ENCODE data around the gene TMEM47. TPM values are rescaled to one million over a fixed set of nuclear protein-coding genes. Genes with fewer than 3 reads are reported as not detected.

The TMEM47 gene
- total RNA-seq, 1 experiment from 2014 or later = 80.9 TPM

DNA sequence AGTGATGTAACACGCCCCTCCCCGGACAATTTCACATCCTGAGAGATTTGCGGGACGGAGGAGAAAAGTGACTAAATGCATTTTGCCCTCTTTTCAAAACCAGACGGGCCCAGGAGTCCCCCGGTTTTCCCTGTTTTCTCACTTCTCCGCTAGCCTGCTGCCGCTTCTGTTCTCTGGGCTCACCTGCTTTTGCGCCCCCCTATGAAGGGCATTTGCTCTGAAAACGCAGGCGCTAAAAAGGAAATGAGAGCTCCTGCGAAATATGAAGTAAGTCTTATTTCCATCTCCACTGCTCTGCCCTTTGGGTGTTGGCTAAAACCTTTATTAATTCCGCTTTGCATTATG, 613 bp upstream of the TMEM47 start:
- Mint-ChIP-seq H3K4me3 (ENCODE audit: low read depth, unreplicated experiment) (peak overlapping the region; percentile 96), H3K36me3 (ENCODE audit: insufficient read depth, unreplicated experiment) (peaks cover 41% of the 10 kb centered on the region), H3K9me3 (ENCODE audit: low read depth, unreplicated experiment) (peaks cover 3% of the 10 kb centered on the region), H3K27me3 (ENCODE audit: unreplicated experiment) (no peaks in the 10 kb centered on the region), H3K27ac (ENCODE audit: unreplicated experiment) (peak overlapping the region; percentile 66), H3K4me1 (ENCODE audit: low read depth, unreplicated experiment) (no peaks in the 10 kb centered on the region)
- BruUV-seq (replicated peaks) = TSS peak; percentile 42
- DNase-seq = no peak
- intact Hi-C loops (cut with micrococcal nuclease; ENCODE audit: unreplicated experiment) = loop anchor here (10.0 kb wide), 2 partner anchors 227 to 787 kb away; no protein-coding TSS in a partner anchor
- TF ChIP-seq, protein P1, sequence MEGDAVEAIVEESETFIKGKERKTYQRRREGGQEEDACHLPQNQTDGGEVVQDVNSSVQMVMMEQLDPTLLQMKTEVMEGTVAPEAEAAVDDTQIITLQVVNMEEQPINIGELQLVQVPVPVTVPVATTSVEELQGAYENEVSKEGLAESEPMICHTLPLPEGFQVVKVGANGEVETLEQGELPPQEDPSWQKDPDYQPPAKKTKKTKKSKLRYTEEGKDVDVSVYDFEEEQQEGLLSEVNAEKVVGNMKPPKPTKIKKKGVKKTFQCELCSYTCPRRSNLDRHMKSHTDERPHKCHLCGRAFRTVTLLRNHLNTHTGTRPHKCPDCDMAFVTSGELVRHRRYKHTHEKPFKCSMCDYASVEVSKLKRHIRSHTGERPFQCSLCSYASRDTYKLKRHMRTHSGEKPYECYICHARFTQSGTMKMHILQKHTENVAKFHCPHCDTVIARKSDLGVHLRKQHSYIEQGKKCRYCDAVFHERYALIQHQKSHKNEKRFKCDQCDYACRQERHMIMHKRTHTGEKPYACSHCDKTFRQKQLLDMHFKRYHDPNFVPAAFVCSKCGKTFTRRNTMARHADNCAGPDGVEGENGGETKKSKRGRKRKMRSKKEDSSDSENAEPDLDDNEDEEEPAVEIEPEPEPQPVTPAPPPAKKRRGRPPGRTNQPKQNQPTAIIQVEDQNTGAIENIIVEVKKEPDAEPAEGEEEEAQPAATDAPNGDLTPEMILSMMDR (IDR thresholded peaks at IDR 0.05; ENCODE audit: unreplicated experiment) = no peak
- CTCF ChIA-PET = no interaction called here

DNA sequence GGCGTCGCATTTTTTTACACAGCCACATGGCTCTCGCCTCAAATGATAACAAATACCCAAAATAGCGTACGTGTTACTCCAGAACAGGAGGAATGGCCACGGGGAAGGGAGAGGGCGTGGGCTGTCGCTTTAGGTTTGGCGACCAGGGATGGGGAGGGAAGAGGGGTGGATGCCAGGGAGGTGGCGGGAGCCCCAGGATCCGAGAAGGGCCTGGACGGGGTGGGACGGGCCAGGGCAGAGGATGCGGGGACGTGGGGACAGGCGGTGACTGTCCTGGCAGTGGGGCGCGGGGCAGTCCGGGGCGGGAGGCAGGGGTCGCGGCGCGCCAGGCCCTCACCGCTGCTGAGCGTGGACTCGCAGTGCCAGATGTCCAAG, 631 bp downstream of the TMEM47 start:
- TF ChIP-seq, protein P1 (IDR thresholded peaks at IDR 0.05; ENCODE audit: unreplicated experiment) = no peak
- CTCF ChIA-PET = no interaction called here
- Mint-ChIP-seq H3K9me3 (ENCODE audit: low read depth, unreplicated experiment) (no peaks in the 10 kb centered on the region), H3K27ac (ENCODE audit: unreplicated experiment) (peak overlapping the region; percentile 97), H3K36me3 (ENCODE audit: insufficient read depth, unreplicated experiment) (peaks cover 41% of the 10 kb centered on the region), H3K4me1 (ENCODE audit: low read depth, unreplicated experiment) (peaks cover 3% of the 10 kb centered on the region), H3K27me3 (ENCODE audit: unreplicated experiment) (no peaks in the 10 kb centered on the region), H3K4me3 (ENCODE audit: low read depth, unreplicated experiment) (peak overlapping the region; percentile 96)
- intact Hi-C loops (cut with micrococcal nuclease; ENCODE audit: unreplicated experiment) = loop anchor here (10.0 kb wide), 2 partner anchors 228 to 788 kb away; no protein-coding TSS in a partner anchor
- DNase-seq = peak; percentile 8
- no TSS peak for BruUV-seq (replicated peaks)

DNA sequence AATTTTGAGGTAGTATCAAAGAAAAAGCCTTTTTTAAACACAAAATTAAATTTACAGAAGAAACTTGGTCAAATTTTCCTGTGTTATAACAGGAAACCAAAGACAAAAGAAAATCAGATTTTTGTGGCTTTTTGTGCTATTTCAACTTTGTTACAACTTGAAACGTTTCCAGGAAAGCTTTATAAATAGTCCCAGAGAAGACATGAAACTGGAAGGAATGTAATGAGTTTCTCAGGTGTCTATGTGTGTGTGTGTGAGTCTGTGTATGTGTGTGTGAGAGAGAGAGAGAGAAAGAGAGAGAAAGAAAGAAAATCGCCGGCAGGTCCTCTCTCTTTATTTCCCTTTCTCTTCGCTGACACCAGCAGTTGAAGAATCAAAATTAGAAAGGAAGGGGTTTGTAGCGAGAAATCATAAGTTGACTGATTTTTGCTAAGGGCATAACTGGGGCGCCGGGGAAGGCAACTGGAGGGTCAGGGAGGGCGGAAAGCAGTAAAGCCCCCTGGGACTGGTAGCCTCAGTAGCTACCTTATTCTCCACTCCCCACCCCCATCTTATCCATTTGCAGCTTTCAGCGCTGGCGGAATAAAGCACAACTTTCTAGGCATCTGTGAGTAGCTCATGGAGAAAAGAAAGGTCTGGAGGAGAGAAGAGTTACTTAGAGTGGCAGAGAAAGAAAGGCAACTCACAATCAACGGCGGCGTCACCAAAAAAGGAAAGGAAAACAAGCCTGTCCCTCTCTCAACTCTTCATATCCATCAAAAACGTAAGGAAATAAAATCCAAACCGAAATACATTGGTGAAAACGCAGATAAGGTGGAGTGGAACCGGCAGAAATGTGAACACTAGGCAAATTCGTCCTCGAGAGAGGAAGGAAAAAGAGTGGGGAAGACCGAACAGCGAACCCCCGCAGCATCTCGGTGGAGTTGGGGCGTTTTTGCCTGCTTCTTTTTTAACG, 1.3 kb downstream of the TMEM47 start:
- H3K27ac Mint-ChIP-seq (ENCODE audit: unreplicated experiment) = peak overlapping the region; percentile 97
- peaks cover 9% of the 10 kb centered on the region for H3K4me1 Mint-ChIP-seq (ENCODE audit: low read depth, unreplicated experiment)
- CTCF ChIA-PET = interaction anchor here (0.5 kb wide), 1 partner anchor 132 kb away, joined by 4 read pairs; no protein-coding TSS in a partner anchor
- peak overlapping the region; percentile 96 for H3K4me3 Mint-ChIP-seq (ENCODE audit: low read depth, unreplicated experiment)
- no peaks in the 10 kb centered on the region for H3K27me3 Mint-ChIP-seq (ENCODE audit: unreplicated experiment)
- DNase-seq = no peak
- TF ChIP-seq, protein P1 (IDR thresholded peaks at IDR 0.05; ENCODE audit: unreplicated experiment) = no peak
- TSS peak; percentile 58 for BruUV-seq (replicated peaks)
- peaks cover 41% of the 10 kb centered on the region for H3K36me3 Mint-ChIP-seq (ENCODE audit: insufficient read depth, unreplicated experiment)
- intact Hi-C loops (cut with micrococcal nuclease; ENCODE audit: unreplicated experiment) = loop anchor here (10.0 kb wide), 2 partner anchors 229 to 789 kb away; no protein-coding TSS in a partner anchor
- H3K9me3 Mint-ChIP-seq (ENCODE audit: low read depth, unreplicated experiment) = no peaks in the 10 kb centered on the region

DNA sequence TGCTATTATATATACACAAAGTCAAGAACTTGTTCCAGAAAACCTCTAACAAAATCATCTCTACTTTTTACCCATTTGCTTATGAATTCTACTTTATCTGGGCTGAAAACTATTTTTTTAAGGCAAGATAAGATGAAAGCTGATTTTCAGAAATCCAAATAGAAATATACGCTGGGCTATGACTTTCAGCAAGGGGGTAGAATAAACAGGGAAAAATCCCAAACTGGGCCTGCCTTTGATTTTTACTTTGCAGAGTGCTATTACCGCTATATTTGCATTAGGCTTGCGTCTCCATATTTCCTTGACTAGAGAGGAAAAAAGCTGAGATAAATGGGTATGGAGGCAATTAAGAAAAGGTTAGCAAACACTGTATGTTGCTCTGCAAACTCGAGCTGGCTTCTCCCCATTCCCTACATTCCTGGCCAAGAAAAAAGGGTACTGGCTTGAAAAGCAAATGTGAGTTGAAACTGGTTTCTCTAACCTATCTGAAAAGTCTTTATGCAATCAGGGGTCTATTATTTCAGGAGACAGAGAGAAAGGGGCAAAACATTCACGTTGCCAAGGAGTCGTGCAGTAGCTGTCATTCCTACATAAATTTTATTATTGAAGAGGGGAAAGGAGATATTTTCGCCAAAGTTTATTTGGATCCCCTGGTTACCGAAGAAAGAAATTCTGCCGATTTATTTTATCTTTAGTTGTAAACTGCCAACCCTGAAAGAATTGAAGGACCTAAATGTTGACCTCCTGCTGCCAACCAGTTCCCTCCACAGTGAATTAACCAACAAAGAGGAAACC, 2.2 kb downstream of the TMEM47 start:
- Mint-ChIP-seq H3K27ac (ENCODE audit: unreplicated experiment) (peak overlapping the region; percentile 97), H3K4me3 (ENCODE audit: low read depth, unreplicated experiment) (peak overlapping the region; percentile 96), H3K36me3 (ENCODE audit: insufficient read depth, unreplicated experiment) (peaks cover 41% of the 10 kb centered on the region), H3K27me3 (ENCODE audit: unreplicated experiment) (no peaks in the 10 kb centered on the region), H3K9me3 (ENCODE audit: low read depth, unreplicated experiment) (no peaks in the 10 kb centered on the region), H3K4me1 (ENCODE audit: low read depth, unreplicated experiment) (peaks cover 9% of the 10 kb centered on the region)
- intact Hi-C loops (cut with micrococcal nuclease; ENCODE audit: unreplicated experiment) = loop anchor here (10.0 kb wide), 2 partner anchors 230 to 790 kb away; no protein-coding TSS in a partner anchor
- no TSS peak for BruUV-seq (replicated peaks)
- TF ChIP-seq, protein P1 (IDR thresholded peaks at IDR 0.05; ENCODE audit: unreplicated experiment) = no peak
- CTCF ChIA-PET = interaction anchor here (0.5 to 0.9 kb wide), 2 partner anchors 63 to 133 kb away, joined by 3 to 4 read pairs; no protein-coding TSS in a partner anchor
- DNase-seq = no peak

All from Calu3 (cell line).